ENCODE measurements around the gene RHOG.

The RHOG gene

DNA sequence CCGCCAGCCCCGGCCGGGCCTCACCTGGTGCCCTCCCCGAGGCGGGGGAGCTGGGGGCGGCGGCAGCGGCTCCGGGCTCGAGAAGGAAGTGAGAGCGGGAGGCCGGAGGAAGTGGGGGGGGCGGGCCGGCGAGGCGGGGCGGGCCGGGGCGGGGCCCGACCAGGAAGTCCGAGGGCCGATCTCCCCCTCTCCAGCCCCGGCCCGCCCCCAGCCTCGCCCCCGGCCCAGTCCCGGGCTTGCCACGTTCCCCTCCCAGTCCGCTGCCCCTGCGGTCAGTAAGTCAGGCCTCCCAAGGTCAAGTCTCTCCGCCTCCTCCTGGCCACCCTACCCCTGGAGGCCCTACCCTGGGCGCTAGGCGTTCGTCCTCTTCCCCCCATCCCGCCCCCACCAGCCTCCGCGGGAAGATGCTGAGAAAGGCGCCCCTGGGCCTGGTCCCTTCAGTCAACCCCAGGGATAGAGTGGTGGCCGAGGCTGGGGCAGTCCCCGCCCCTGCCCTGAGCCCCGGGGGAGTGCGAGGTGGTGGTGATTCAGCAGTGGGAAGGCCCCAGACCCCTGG, at the start of gene RHOG:
TSS of gene RHOG (minus strand) at position 90 of the 556 bp plus-strand sequence. CDS start 12,821 bp downstream, outside the sequence.
- DNase-seq: peak; percentile 95 to 96

DNA sequence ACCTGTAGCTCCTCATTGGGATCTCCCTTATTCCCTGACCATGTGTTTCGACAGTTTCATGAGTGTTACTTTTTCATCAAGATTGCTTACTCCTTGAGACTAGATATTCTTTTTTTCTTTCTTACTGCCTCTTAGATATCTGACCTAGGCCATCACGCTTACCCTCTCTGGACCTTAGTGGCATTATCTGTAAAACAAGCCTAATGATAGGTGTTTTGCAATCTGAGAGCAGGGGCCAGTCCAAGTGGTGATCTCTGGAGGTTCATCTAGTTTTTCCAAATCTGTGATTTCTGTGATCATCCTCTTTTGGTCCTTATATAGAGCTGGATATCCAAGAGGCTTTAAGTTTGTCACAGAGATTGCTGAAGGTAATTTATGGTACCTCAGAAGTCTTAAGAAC, 49.3 kb upstream of the RHOG start:
- DNase-seq: no peak

DNA sequence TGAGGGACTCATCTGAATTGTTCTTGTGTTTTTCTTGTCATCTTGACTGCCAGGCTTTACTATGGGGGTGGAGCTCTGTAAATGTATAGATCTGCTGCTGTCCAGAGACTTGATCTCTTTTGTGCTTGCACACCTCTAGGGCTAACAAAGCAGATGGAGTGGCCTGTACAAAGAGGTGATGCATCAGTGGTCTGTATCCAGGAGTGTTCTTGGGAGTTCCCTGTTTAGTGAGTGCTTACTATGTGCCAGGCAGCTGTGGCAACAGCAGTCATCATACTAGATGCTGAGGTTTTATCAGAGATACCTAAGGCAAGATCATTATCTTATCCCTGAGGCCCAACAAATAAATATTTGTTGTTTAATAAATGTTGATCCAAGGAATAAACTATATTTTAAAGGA, 48.1 kb upstream of the RHOG start:
- no peak for DNase-seq

DNA sequence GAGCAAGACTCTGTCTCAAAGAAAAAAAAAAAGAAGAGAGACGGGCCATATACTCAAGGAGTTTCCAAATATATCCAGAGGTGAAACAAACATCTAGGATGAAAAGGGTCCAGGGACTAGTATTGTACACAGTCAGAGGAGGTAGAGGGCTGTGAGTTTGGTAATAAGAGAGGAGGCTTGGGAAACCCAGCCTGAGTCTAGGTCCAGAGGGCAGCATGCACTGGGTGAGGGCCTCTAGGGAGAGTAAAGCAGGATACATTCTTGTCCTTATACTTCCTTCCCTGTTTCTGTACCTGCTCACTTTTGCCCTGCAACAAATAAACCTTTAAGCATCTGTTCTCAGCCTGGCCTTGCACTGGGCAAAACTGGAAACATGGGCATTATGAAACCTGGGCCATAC, 46.2 kb upstream of the RHOG start:
- DNase-seq: no peak

DNA sequence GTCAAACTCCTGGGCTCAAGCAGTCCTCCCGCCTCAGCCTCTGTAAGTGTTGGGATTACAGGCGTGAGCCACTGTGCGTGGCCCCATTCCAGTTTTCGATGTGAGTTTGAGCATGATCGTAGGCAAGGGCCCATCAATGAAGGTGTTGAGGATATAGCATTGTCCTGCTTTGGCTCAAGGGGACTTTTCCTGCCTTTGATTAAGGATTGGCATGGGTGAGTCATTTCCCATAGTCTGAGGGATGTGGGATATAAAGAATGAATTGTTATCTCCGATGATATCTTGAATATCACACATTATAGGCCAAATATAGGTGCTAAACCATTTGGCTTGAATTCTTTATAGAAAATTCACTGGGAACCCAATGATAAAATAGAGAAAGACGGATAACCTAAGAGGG, 45.1 kb upstream of the RHOG start:
- no peak for DNase-seq

DNA sequence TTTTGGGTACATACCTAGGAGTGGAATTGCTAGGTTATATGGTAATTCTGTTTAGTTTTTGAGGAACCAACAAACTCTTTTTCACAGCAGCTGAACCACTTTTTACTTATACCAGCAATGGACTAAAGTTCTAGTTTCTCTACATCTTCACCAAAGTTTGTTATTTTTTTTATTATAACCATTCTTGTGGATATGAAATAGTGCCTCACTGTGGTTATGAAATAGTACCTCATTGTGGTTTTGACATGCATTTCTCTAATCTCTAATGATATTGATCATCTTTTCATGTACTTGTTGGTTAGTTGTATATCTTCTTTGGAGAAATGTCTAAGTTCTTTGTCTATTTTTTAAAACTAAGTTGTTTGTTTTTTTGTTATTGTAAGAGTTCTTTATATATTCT, 41.9 kb upstream of the RHOG start:
- no peak for DNase-seq

DNA sequence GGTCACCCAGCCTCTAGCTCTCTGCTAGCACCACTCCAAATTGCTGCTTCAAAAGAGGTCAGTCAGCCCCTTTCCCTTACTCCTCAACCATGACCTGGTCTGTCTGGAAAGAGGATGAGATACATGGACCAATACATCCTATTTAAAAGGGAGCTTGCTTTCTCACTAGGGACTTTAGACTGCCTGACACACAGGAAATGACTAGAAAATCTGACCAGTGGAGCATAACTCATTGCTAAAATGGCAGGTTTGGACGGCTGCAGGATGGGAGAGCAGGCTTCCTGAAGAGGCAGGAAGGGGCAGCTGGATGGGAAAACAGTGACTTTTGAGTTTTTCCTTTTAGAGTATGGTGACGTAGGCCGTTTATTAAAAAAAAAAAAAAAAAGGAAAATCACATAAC, 40.0 kb upstream of the RHOG start:
- no peak for DNase-seq

DNA sequence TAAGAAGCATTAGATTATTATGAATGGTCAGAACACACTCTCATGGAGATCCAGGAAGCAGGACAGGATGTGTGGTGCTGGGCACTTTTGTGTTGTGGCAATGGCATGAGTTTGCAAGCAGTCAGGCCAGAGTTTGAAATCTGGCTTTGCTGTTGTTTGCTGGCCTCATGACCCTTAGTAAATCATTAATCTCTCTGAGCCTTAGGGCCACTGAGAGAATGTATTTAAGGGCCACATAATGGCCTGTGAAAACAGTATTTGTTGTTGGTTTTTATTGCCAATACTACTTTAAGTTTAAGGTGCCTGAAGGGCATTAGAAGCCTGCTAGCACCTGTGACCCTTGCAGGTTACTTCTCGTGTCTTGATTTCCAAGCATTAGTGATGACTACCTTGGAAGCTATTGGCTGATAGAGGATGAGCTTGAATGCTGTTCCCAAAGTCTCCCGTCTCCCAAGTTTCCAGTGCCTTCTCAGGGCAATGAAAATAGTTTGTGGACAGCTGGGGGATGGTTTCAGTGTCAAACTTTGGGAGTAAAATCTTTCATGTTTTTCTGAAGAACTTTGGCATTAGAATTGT, 39.3 kb upstream of the RHOG start:
- DNase-seq: no peak

DNA sequence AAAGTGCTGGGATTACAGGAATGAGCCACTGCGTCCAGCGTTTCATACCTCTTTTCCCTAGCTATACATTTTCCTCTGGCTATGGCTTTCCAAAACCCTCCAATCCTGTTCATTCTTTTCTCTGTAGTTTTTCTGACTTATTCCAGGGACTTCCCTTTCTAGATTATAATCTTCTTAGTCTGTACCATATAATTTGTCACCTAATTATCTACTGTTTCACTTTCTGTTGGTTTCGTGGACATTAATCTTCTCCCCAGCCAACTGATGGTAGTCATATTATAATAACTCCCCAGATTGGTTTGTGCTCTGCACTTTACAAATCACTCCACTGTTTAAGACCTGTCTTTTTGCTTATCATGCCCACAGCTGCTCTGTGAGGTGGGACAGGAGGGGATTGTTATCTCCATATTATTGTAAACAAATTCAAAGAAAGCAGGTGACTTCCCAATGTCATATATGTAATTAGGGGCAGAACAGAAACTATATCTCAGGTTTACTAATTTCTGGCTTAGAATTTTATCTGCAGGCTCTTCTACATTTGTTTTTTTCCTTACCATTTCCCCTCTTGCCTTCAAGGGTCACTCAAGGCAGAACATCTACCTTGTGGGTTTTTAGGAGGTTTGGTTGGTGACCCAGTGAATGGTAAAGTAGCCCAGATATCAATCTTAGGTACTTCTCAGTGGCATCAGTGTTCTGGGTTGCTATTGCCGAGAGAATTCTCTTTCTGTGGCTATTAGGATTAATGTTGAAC, 38.6 kb upstream of the RHOG start:
- DNase-seq: no peak

DNA sequence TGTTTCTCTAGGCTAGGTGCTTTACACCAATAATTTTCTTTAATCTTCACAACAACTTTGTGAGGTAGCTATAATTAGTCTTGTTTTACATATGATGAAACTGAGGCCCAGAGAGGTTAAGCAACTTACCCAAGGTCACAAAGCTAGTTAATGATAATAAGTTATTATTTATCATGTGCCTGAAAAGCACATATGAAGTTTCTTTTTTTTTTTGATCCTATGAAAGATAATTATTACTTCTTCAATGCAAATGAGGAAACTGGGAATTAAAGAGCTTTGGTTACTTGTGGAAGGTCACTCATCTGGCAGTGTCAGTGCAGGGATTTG, 37.5 kb upstream of the RHOG start:
- DNase-seq: no peak

DNA sequence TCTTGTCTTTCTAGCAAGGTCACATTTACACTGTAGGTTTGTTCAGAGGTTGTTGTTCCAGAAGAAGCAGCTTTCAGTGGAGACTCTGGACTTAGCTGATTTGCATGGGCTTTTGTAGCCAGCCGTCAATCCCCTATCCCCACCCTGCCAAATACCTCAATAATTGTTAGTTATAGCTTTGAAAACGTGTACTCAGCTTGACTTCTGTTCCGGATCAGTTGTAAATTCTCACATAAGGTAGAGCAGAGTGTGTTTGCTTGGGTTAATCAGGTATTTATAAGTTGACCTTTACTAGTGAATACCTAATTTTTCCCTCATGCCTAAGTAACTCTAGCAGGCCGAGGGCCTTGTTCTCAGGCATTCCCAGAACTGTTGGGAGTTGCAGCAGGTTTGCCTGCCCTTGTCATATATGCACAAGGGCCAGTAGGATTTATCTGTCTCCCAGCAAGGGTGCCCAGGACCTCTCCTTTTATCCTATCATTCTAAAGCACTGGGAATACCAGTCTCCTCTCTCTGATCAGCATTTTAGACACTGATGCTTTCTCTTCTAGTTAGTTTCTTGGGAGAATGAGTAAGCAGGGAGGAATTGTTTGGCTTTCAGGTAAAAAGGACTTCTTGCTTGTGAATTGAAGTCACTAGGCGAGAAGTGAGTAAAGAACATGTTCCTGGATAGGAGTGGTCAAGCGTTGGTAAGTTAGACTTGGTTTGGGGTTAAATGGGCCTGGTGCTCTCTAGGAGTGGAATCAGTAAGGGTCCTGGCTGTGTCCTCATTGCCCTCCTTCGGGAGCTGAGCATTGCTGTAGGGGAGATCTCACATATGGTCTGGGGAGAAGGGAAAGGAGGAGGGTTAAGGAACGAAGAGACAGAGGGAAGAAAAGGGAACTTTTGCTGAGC, 36.9 kb upstream of the RHOG start:
- no peak for DNase-seq

DNA sequence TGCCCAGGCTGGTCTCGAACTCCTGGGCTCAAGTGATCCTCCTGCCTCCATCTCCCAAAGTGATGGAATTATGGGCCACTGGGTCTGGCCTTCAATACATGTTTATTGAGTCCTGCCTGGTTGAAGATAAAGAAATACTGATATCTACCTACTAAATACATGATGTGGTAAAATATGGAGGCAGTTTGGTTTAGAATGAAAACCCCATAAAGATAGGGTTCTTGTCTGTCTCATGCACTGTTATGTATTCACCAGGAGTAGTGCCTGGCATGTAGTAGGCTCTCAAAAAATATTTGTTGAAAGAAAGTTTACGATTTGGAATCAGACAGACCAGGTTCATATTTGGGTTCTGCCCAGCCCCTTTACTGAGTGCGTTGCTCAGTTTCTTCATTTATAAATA, 35.9 kb upstream of the RHOG start:
- no peak for DNase-seq

DNA sequence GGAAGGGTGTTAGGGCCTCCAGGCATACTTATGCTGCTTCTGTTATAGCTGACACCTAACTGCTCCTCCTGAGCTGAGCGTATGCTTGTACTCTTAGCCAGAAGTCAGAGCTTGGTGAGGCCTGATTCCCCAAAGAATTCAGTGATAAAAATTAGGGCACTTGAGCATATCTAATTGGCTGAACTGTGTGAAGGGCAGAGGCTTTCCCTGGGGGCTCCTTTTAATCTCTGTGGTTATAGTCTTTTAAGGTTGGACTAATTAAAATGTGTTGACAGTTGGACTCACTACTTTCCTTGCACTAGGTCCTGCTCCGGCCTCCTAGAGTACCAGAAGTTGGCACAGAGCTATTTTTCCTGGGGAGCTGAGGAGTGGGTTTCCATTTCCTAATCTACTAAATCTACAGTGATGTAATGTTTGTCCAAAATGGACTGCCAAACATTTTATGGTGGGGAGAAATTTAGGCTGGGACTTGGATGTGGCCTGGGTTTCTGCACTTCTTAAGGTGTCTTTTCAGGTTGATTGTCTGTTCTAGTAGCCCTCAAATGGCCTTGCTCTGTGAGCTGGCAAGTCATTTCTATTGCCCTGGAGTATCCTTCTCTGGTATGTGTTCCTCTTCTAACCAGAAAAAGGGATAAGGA, 33.1 kb upstream of the RHOG start:
- no peak for DNase-seq

DNA sequence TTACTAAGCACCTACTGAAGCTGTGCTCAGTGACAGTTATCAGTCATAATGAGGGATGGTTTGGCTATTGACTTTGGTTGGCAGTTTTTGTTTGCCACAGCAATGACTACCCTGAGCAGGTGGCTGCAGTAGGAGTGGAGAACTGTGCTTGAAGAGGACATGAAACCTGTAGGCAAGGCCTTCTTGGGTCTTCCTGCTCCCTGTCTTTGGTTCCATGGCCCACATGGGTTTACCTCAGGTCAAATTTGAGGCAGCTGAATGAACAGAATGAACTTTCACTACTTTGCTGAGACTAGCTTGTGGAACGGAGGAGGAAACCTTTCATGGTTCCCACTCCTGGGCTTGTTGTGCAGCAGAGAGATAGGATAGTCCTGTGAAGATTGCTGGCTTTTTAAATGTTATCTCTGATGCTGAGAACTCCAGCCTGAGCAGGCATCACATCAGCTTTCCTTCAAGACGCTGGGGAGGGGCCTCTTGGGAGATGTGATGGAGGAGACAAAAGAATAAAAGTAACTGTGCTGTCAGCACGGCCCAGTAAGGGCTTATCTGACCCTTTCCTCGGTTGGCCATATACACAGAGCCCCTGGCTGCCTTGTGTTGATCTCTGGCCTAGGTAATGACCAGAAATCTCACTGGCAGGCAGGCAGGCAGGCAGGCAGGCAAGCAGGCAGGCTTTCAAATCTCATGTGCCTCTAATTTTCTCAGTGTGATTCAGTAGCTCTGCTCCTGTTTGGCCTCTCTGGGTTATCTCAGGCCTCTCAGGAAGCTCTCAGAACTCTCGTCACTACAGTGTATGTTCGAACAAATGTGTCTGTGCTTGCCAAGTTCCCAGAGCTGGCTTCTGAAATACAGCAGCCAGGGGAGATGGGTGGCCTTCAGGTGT, 26.7 kb upstream of the RHOG start:
- DNase-seq: peak; percentile 38 to 52

DNA sequence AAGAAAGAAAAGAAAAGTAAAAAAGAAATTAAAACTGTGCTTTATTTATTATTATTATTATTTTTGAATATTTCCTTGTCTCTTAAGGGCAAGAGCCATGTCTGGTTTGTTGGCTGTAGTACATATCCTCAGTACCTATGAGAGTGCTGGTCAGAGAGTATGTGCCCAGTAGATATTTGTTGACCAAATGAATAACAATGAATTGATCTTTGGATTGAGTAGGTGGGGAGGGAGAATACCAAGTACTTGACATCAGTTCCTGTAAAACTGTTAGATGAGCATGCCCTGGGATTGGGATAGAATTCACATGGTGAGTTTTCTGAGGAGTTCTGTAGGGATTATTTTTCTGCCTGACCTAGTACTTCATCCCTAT, 26.1 kb upstream of the RHOG start:
- no peak for DNase-seq

DNA sequence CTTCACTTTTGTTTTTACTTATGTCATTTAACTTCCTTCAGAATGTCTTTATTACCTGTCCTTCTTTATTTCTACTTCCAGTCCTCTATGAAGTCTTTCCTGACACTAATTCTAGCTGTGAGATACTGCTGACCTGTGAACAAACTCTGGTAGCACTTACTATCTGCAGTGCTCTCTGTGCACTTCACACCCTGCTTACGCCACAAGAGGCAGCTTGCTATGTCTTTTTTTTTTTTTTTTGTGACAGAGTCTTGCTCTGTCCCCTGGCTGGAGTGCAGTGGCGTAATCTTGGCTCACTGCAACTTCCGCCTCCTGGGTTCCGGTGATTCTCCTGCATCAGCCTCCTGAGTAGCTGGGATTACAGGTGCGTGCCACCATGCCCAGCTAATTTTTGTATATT, 25.4 kb upstream of the RHOG start:
- DNase-seq: no peak

DNA sequence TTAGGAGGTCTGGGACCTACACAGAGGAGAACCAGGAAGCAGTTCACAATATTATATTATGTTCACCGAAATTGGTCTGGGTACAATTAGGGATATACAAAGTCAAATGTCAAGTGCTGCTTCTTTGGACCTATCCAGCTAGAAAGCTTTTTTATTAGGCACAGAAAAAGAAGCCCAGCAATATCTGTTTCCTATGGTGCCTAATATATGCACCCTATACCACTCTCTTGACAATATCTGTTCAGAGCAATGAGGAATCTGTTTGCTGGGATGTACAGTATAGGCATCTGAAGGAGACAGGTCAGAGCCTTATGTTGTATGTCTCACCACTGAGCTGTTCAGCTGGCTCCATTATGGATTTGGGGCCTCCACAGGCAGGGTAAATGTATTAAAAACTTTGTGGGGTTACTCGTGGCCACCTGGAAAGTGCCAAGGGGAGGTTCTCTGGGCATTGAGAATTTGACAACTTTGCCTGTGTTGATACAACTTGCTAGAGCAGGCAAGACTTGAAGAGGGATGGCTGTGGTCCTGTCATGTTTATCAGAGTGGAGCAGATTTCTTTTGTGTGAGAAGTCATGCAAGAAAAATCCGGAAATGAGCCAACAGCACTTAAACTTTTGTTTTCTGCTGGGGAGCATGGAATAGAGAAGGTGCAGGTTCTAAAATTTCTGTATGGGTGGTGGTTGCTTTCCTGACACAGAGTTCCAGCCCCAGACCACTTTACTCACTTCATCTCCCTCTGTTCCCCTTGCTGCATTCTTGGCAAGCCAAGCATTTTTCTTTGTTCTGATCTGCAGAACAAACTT, 24.8 kb upstream of the RHOG start:
- no peak for DNase-seq

DNA sequence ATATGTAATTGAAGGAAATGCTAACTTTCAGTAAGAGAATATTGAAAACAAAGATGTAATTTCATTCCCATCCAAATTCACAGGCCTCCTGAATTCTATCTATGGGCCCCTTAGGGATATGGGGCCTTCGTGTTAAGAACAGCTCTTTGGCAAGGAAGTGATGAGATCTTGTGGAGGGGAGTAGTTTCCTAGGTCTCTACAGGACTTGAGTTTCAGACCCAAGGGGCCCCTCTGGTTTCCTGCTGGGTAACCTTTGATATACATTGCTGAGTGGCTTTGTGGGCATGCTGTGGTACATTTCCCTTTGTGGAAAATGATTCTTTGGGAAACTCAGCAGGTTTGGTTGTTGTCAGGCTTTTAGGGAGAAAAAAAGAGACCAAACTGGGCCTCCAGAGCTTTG, 20.9 kb upstream of the RHOG start:
- no peak for DNase-seq

DNA sequence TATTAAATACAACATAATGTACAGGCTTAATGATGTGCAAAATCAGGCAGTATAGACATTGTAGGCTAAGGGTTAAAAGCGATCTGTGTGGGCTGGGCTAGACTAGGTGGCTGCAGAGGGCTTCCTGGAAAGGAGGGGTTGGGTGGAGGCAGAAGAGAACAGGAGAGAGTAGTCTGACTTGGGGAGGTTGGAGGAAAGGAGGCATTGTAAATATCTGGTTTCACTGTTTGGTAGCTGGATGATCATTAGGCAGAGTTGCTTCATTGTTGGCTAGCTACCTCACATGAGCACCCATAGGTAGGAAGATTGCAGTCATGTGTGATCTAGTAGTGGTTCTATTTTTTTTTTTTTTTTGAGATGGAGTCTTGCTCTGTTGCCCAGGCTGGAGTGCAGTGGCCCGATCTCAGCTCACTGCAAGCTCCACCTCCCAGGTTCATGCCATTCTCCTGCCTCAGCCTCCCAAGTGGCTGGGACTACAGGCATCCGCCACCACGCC, 20.2 kb upstream of the RHOG start:
- DNase-seq: peak; percentile 42 to 50

DNA sequence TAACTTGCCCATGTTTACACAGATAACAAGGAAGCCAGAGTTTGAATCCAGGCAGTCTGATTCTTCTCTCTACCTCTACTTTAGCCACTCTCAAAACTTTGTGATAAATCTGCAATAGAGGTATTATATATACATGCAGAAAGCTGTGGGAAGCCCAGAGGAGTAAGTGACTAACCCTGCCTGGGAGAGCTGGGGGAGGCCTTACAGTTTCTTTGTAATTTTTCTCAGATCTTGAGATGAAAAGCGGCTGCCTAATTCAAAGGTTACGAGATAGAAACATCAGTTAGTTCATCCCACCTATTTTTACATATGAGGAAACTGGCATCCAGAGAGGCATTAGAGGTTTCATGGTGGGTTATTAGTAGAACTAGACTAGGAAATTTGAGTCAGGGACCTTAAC, 19.6 kb upstream of the RHOG start:
- peak in 1 of 2 experiments; percentile 60 for DNase-seq

DNA sequence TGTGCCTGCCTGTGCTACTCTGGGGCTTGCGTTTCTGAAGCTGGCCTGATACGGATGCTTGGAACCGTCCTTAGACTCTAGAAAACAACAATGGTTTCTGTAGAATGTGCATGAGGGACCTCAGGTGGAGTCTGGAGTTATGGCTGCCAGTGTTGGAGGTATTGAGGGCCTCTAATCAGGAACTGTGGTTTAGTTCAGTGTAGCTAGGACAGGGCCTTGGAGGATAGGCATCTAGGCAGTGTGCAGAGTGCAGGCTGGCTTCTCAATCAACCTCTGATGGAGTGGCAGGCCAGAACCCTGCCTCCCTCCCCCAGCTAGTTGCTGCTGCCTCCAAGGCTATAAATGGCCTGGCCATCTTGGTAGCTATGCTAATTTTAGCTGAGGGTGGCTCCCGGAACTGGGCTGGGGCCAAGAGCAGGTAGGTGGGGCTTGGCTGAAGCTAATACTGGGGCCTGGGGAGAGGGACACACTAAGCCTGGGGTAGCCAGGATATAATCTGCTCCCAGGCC, 18.7 kb upstream of the RHOG start:
- peak in 1 of 2 experiments; percentile 44 for DNase-seq
